Raji (cell line): Measurements from ENCODE around the gene VRK1.

Experiments used
- POLR2A ChIP-seq: IDR thresholded peaks from 2 replicates; pipeline ENCODE4 v1.6.1; 2011; ENCODE audit warnings: low read depth, low read length, control low read depth; ENCODE audit not compliant: insufficient read depth

Gene VRK1

DNA sequence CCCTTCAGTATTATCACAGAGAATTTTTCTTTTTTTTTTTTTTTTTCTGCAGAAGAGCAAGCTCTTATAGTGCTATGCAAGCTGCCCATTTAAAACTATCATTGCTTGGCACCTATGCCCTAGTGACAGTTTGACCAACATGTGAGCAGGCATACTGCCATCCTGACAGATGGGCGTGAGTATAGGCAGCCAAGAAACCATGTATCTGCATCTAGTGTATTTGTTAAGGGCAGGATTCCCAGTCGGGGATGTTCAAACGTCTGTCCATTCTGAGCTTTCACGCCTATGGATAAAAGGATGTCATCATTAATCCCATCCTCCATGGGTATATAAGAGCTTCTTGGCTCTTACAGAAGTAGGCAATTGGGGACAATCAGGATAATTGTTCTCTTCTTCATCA is 8.8 kb downstream of the VRK1 start:
- no peak for TF ChIP-seq POLR2A

DNA sequence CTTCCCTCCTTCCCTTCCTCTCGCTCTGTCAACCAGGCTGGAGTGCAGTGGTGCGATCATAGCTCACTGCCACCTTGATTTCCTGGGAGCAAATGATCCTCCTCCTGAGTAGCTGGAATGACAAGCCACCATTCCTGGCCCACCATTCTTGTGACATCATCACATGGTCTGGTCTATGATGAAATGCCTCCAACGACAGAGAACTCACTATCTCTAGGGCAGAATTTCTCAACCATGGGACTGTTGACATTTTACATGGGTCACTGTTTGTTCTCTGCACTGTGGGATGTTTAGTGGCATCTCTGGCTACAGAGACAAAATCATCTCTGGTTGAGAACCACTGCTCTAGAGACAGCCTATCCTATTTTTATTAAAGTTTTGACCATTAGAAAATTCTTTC is 9.7 kb downstream of the VRK1 start:
- no peak for TF ChIP-seq POLR2A

DNA sequence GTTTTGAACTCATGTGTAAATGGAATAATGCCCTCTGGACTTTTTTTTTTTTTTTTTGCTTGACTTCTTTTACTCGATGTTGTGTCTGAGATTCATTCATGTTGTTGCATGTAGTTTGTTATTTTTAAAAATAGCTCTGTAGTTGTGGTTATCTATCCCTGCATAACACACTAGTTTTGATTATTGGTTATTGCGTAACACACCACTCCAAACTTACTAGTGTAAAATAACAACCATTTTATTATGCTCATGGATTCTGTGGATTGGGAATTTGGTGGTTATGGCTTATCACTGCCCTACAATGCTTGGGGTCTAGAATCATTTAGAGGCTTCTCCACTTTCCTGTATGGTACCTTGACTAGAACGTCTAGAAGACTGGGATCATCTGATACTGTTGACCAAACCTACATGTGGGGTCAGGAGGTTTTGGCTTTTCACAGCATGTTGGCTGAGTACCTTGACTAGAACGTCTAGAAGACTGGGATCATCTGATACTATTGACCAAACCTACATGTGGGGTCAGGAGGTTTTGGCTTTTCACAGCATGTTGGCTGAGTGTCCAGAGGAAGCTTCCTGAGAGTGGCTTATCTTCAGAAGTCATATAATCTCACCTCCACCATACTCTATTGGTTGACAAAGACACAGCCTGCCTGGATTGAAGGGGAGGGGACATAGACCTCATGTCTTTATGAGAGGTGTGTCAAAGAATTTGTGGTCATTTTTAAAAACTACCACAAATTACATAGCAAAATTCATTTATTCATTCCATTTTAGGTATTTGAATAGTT is 11.6 kb downstream of the VRK1 start:
- no peak for TF ChIP-seq POLR2A

DNA sequence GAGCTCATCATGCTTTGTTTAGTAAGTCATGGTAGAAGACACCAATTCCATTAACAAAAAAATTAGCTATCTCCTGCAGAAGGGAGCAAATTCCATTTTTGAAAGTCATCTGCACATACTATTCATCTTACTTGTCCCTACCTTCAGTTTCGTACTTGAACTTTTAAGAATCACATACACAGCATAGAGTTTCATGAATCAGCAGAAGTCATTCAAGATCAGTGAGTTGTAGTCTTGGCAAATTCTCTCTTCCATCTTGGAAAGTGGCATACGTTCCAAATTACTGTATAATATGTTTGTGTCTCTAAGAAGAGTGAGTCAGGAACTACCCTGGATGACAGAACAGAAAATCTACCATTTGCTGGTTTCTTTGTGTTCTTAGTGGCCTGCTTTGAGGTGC is 14.1 kb downstream of the VRK1 start:
- no peak for TF ChIP-seq POLR2A

DNA sequence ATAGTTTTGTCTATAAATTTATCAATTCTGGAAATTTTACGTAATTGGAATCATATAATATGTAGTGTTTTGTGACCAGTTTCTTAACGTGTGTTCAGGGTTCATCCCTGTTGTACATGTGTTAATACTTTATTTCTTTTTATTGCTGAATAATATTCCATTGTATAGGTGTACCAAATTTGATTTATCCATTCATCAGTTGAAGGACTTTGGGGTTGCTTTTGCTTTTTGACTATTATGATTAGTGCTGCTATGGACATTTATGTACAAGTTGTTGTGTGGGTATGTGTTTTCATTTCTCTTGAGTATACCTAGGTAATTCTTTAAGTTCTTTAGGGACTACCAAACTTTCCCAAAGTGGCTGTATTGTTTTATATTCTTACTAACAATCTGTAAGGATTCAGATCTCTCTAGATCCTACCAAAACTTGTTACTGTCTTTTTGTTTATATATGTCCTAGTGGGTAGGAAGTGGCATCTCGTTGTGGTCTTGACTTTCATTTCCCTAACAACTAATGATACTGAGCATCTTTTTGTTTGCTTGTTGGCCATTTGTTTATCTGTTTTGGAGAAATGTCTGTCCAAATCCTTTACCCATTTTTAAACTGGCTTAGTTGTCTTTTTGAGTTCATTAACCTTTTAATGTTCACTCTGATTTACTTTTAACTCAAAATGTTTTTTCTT is 14.9 kb downstream of the VRK1 start:
- TF ChIP-seq POLR2A = no peak

DNA sequence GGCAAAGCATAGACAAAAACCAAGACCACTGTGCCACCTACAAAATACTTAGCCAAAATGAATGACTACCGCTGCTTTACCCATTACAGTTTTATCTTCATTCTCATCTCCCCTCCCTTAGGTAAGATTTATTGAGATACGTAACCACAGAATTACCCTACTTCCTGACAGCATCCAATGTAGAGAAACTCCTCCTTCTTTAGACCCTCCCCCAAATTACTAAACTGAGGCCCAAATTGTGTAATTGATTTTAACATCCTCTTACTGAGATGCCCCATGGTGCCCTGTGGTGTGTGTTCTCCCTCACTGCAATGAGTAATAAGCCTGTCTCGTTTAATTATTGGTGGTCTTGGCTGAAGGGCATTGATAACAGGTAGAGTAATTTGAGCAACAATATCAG is 19.1 kb downstream of the VRK1 start:
- no peak for TF ChIP-seq POLR2A

DNA sequence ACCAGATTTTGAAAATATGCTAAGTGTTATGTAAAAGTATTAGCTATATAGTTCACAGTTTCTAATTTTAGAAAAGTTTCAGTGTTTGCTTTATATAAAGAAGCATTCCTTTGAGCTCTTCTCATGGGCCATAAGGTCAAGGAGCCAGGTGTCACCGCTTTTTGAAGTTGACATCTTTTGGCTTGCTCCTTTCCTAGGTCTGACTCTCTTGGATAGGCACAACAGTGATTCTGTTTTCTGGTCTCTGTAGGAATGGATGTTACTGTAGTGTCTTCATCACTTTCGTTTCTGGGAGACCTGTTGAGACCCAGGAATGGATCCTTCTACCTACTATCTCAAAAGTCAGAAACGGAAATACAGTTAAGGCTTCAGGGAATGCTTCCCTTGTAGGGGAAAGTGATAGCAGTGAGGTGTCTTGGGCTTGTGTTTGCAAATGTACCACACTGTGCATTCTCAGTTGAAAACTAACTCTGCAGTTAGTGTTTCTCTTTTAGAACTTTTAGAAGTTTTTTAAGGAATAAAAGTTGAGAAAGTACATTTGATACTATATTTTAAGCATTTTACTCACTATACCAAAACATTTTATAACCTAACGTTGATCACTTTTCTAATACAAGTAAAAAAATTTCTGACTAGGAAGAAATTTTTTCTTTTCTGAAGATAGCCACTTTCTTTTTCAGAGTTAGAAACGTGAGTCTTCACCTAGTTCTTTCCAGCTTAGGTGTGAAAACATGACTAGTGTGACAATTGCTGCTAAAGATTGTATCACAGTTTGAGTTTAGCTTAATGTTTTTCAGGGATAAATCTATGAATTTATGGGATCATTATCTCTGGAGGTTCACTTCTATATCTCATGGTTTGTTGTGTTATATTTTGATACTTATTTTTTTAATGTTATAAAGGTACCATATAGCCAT is 20.8 kb downstream of the VRK1 start:
- no peak for TF ChIP-seq POLR2A

DNA sequence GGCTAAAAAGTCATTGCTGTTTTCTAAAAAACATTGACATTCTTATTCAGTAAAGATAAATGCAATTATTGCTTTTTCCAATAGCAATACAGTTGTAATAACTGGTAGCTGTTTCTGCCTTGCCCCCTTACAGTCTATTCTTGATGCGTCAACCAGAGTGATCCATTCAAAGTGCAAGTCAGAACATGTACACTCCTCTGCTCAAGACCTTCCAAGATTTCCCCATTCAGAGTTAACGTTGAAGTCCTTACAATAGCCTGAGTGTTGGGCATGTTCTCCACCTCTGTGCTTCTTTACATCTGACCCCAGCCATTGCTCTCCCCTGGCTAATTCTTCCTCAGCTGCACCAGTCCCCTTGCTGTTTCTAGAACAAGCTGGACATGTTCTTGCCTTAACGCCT is 24.3 kb downstream of the VRK1 start:
- TF ChIP-seq POLR2A = no peak

DNA sequence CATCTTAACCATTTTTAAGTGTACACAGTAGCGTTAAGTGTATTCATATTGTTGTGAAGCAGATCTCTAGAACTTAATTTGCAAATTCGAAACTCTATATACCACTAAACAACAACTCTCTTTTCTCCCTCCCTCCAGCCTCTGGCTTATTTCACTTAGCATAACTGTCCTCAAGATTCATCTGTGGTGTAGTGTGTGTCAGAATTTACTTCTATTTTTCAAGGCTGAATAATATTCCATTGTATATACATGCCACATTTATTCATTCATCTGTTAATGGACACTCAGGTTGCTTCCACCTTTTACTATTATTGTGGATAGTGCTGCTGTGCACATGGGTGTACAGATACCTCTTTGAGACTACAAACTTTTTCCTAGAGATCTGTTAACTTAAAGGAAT is 26.5 kb downstream of the VRK1 start:
- TF ChIP-seq POLR2A = no peak

DNA sequence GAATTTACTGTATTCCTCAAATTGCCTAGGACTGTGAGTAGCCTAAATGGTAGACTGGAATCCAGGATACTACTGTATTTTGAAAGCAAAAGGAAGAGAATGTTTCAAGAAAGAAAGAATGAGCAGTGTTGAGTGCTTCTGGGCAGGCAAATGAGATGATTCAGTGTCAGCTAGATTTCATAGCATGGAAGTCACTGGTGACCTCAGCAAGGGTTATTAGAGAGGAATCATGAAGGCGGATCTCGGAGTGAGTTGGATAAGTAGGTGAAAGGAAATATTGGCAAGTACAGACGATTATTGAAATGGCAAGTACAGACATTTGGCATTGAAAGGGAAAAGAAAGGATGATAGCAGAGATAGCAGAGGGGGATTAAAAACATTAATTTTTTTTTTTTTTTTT is 27.1 kb downstream of the VRK1 start:
- TF ChIP-seq POLR2A = no peak

DNA sequence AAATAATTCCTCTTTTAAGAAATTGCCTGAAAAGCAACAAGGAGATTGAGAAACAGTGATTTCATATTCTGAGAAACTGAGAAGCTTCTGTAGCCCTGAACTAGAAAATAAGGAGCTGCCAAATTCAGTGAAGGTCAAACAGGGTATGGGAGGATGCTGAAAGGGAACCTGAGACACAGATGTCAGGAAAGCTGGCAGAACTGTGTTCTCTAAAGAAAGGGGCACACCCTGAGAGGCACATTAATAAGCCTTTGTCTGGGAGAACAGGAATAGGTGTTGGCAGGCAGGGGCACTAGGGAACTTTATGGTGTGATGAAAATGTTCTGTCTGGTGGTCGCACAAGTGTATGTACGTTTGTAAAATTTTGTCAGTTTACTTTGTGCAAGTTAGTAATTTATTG is 29.6 kb downstream of the VRK1 start:
- no peak for TF ChIP-seq POLR2A

DNA sequence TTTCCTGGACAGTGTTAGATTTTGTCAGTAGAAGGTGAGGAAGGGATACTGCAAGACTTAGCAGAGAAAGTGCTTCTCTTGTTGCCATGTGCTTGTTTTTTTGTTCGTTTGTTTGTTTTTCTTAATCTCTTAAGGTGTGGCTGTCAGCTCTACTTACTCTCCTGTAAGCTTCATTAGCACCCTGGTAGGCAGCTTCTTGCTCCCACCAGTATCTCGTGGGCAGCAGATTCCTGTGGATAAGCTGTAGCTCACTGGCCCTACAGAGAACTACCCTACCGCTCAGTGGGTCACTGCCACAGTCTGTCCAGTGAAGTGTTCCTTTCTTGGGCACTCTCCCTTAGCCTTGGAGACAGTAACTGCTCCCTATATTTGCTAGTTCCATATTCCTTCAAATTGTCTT is 30.1 kb downstream of the VRK1 start:
- TF ChIP-seq POLR2A = no peak

DNA sequence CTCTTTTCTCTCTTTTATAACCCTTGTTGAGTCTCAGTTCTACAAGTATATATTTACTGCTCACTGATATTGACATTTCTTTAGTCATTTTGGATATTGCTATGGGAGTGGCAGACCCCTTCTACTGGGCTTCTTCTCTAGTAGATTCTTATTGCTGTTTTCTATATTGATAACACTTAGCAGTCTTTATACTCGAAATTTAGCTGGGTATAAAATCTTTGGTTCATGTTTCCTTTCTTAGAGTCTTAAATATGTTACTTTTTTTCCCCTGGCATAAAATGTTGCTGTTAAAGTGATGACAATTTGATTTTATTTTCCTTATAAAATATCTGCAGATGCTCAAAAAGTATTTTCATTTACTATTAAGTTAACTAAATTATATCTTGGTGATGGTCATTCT is 32.6 kb downstream of the VRK1 start:
- no peak for TF ChIP-seq POLR2A

DNA sequence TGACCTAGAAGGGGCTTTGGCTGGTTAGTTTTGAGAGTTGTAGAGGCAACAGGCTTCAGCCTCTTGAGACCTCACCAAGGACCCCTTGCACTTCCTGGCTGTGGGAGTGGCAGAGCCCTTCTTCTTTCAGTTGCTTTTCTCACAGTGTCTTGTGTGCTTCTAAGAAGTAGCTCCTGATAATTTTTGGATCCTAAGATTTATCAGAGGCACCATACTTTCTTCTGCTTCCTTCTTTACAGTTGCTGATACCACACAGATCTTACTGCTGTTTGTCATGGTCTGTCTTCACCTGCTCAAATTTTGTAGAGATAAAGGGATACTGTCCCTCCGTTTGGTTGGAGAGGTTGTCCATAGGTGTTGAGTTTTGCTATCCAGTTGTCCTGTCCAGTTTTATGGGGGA is 33.8 kb downstream of the VRK1 start:
- no peak for TF ChIP-seq POLR2A

DNA sequence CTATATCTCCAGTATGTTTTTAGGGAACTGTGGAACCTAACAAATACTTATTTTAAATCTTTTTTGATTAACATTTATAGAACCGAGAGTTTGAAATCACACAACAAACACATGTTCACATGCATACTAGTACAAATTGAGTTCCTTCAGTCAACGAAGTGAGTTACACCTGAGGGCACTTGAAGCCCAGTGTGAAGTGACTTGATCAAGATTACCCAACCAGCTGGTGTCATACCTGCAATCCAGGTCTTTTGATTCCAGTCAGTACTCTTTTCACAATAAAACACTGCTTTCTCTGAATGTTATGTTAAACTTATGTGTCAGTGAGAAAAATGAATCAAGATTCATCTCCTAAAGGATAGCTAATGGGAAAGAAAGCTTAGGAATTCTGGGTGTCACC is 35.2 kb downstream of the VRK1 start:
- no peak for TF ChIP-seq POLR2A

DNA sequence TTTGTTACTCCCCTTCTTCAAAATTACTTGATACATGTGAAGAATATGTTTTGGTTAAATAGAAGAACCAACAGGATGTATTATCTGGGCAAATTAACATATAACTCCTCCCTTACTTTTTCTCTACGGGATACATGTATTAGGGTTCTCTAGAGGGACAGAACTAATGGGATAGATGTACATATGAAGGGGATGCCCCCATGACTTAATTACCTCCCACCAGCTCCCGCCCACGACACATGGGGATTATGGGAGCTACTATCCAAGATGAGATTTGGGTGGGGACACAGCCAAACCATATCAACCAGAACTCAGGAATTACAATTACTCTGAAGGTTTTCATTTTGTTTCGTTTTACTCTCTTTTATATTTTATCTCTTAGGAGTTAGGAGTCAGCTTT is 41.3 kb downstream of the VRK1 start:
- no peak for TF ChIP-seq POLR2A
